GM13977 (cell line): ENCODE results near the gene SYT17.

Experiments used
- DNase-seq: peaks from one replicate; pipeline ENCODE4 v3.0.0; 2012; ENCODE audit warnings: low spot score
- in situ Hi-C: fragments of 300-500 bp; cut with MboI; formaldehyde crosslinking; loops from one replicate; pipeline ENCODE4 v1.12.0; 2022; ENCODE audit warnings: low sequenced_read_pairs, low pct_unique_long_range_greater_than_20kb, mixed read lengths, inconsistent platforms; ENCODE audit not compliant: unreplicated experiment
- TF ChIP-seq, protein P1 (sequence below): IDR thresholded peaks from 2 replicates; pipeline ENCODE4 v1.5.1; 2012; ENCODE audit warnings: mild to moderate bottlenecking, control low read depth; ENCODE audit not compliant: insufficient read depth; ENCODE audit errors: extremely low read depth, missing control alignments

The SYT17 gene

DNA sequence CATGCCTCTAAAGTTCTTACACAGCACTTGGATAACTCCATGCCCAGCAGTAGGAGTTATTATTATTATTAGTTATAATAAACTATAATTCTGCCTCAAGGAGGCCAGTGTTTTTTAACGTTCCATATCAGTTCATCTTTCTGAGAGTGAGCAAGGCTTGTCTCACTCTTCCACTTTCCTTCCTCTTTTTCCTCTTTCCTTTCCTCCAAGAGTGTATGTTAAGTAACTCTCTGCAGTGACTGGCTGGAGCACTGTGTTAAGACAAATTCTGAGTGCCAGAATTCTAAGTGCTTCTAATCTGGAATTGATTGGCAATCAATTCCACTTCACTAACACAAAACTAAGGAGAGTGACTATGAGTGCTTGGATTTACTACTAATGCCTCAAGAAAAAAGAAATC lies 133.9 kb downstream of the SYT17 start:
- TF ChIP-seq, protein P1, sequence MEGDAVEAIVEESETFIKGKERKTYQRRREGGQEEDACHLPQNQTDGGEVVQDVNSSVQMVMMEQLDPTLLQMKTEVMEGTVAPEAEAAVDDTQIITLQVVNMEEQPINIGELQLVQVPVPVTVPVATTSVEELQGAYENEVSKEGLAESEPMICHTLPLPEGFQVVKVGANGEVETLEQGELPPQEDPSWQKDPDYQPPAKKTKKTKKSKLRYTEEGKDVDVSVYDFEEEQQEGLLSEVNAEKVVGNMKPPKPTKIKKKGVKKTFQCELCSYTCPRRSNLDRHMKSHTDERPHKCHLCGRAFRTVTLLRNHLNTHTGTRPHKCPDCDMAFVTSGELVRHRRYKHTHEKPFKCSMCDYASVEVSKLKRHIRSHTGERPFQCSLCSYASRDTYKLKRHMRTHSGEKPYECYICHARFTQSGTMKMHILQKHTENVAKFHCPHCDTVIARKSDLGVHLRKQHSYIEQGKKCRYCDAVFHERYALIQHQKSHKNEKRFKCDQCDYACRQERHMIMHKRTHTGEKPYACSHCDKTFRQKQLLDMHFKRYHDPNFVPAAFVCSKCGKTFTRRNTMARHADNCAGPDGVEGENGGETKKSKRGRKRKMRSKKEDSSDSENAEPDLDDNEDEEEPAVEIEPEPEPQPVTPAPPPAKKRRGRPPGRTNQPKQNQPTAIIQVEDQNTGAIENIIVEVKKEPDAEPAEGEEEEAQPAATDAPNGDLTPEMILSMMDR, result no peak
- in situ Hi-C loops, result no loop called here
- DNase-seq, result no peak

GRCh38 chr16:19304750-19305149 lies 136.7 kb downstream of the SYT17 start:
- DNase-seq, result no peak
- in situ Hi-C loops, result no loop called here
- TF ChIP-seq, protein P1, result no peak

- DNase-seq, result no peak
- TF ChIP-seq, protein P1, result no peak
- in situ Hi-C loops, result no loop called here
These were observed 137.4 kb downstream of the SYT17 start for GRCh38 chr16:19305443-19305842.

GRCh38 chr16:19307587-19308241 lies 139.7 kb downstream of the SYT17 start:
- DNase-seq, result no peak
- in situ Hi-C loops, result no loop called here
- TF ChIP-seq, protein P1, result no peak

GRCh38 chr16:19308392-19308791 lies 140.4 kb downstream of the SYT17 start:
- in situ Hi-C loops, result no loop called here
- TF ChIP-seq, protein P1, result no peak
- no peak for DNase-seq

- TF ChIP-seq, protein P1, result no peak
- in situ Hi-C loops, result no loop called here
- no peak for DNase-seq
These were observed 141.1 kb downstream of the SYT17 start for GRCh38 chr16:19309178-19309577.
